GM23338 (cell line): ENCODE results near the gene PPL. TPM values are rescaled to one million over a fixed set of nuclear protein-coding genes. Genes with fewer than 3 reads are reported as not detected.

Experiments
- ATAC-seq: fragments of 200-7000 bp; cut with Tn5 transposase; 3 replicates; pipeline ENCODE4 v1.9.1; 2020
- DNase-seq: peaks from one replicate; pipeline ENCODE4 v3.0.0-alpha.2; 2015; ENCODE audit warnings: low spot score
- H2AFZ ChIP-seq: fragments of 200-600 bp; sonication (generic); 2 replicates; pipeline ENCODE4 v1.8.0; 2016; ENCODE audit warnings: antibody characterized with exemption, mild to moderate bottlenecking, moderate library complexity
- H3F3A ChIP-seq: fragments of 200-600 bp; sonication (generic); replicated peaks from 2 replicates; pipeline ENCODE4 v1.8.0; 2017; ENCODE audit warnings: antibody characterized with exemption, mixed run types, low read depth
- H3K27ac ChIP-seq: fragments of 200-600 bp; sonication (generic); 2 replicates; pipeline ENCODE4 v1.6.1; 2016; ENCODE audit warnings: low read depth
- H3K27me3 ChIP-seq: fragments of 200-600 bp; sonication (generic); 2 replicates; pipeline ENCODE4 v1.8.0; 2016; ENCODE audit warnings: mild to moderate bottlenecking, mixed run types, moderate library complexity; ENCODE audit not compliant: insufficient read depth
- H3K36me3 ChIP-seq: fragments of 200-600 bp; sonication (generic); 2 replicates; pipeline ENCODE4 v1.8.0; 2016; ENCODE audit warnings: mild to moderate bottlenecking; ENCODE audit not compliant: insufficient read depth
- H3K4me1 ChIP-seq: fragments of 200-600 bp; sonication (generic); 2 replicates; pipeline ENCODE4 v1.8.0; 2016; ENCODE audit warnings: mild to moderate bottlenecking, moderate library complexity; ENCODE audit not compliant: insufficient read depth
- H3K4me2 ChIP-seq: fragments of 200-600 bp; sonication (generic); 2 replicates; pipeline ENCODE4 v1.7.1; 2017; ENCODE audit warnings: mixed run types
- H3K4me3 ChIP-seq: fragments of 200-600 bp; sonication (generic); 2 replicates; pipeline ENCODE4 v1.6.1; 2016; ENCODE audit warnings: mixed run types
- H3K79me2 ChIP-seq: fragments of 200-600 bp; sonication (generic); replicated peaks from 2 replicates; pipeline ENCODE4 v1.8.0; 2017; ENCODE audit warnings: mild to moderate bottlenecking; ENCODE audit not compliant: insufficient read depth
- H3K9me2 ChIP-seq: fragments of 200-600 bp; sonication (generic); 2 replicates; pipeline ENCODE4 v1.8.0; 2017; ENCODE audit not compliant: insufficient read depth
- H4K20me1 ChIP-seq: fragments of 200-600 bp; sonication (generic); replicated peaks from 2 replicates; pipeline ENCODE4 v1.8.0; 2017; ENCODE audit warnings: mild to moderate bottlenecking; ENCODE audit not compliant: insufficient read depth
- H3K27ac Mint-ChIP-seq: 2 replicates; pipeline ENCODE4 v1.8.0; 2020; ENCODE audit warnings: inconsistent platforms, mild to moderate bottlenecking, moderate library complexity, mixed read lengths
- H3K27me3 Mint-ChIP-seq: 3 replicates; pipeline ENCODE4 v1.8.0; 2022; ENCODE audit warnings: low read depth, mild to moderate bottlenecking, moderate library complexity, mixed read lengths, inconsistent platforms; ENCODE audit not compliant: insufficient read depth, poor library complexity
- H3K36me3 Mint-ChIP-seq: 3 replicates; pipeline ENCODE4 v1.8.0; 2021; ENCODE audit warnings: low read depth, mild to moderate bottlenecking, inconsistent platforms, moderate library complexity, mixed read lengths
- H3K4me1 Mint-ChIP-seq: 3 replicates; pipeline ENCODE4 v1.8.0; 2020; ENCODE audit warnings: mild to moderate bottlenecking, inconsistent platforms, mixed read lengths
- H3K4me3 Mint-ChIP-seq: 3 replicates; pipeline ENCODE4 v1.8.0; 2021; ENCODE audit warnings: moderate library complexity, mild to moderate bottlenecking, inconsistent platforms, mixed read lengths
- H3K9me3 Mint-ChIP-seq: 3 replicates; pipeline ENCODE4 v1.8.0; 2020; ENCODE audit warnings: moderate library complexity, mild to moderate bottlenecking, inconsistent platforms, mixed read lengths
- CREB1 ChIP-seq: fragments of 250-450 bp; sonication (Bioruptor Pico); IDR thresholded peaks from 2 replicates; pipeline ENCODE4 v1.5.0; 2020; ENCODE audit warnings: low read depth, mild to moderate bottlenecking, moderate library complexity
- EZH2 ChIP-seq: fragments of 200-600 bp; sonication (generic); IDR thresholded peaks from one replicate; pipeline ENCODE4 v1.8.0; 2017; ENCODE audit warnings: antibody characterized with exemption, mild to moderate bottlenecking, low read depth; ENCODE audit not compliant: unreplicated experiment
- EZH2phosphoT487 ChIP-seq: fragments of 200-600 bp; sonication (generic); IDR thresholded peaks from one replicate; pipeline ENCODE4 v1.8.1; 2018; ENCODE audit warnings: antibody characterized with exemption; ENCODE audit not compliant: unreplicated experiment
- JUNB ChIP-seq: IDR thresholded peaks from one replicate; pipeline ENCODE4 v1.6.1; 2016; ENCODE audit warnings: antibody characterized with exemption; ENCODE audit not compliant: unreplicated experiment
- NANOG ChIP-seq: IDR thresholded peaks from 2 replicates; pipeline ENCODE4 v1.6.1; 2016; ENCODE audit warnings: antibody characterized with exemption, borderline replicate concordance
- POLR2AphosphoS5 ChIP-seq: IDR thresholded peaks from 2 replicates; pipeline ENCODE4 v1.6.1; 2016; ENCODE audit warnings: antibody characterized with exemption, low read depth
- REST ChIP-seq: IDR thresholded peaks from one replicate; pipeline ENCODE4 v1.6.1; 2018; ENCODE audit warnings: antibody characterized with exemption; ENCODE audit not compliant: unreplicated experiment
- STAT1 ChIP-seq: IDR thresholded peaks from one replicate; pipeline ENCODE4 v1.6.1; 2016; ENCODE audit warnings: antibody characterized with exemption; ENCODE audit not compliant: unreplicated experiment
- ZNF114 ChIP-seq: fragments of 250-450 bp; sonication (Bioruptor Pico); IDR thresholded peaks from 2 replicates; pipeline ENCODE4 v1.5.0; 2020; ENCODE audit warnings: mild to moderate bottlenecking, moderate library complexity
- ZNF331 ChIP-seq: fragments of 250-450 bp; sonication (Bioruptor Pico); IDR thresholded peaks from 2 replicates; pipeline ENCODE4 v1.5.0; 2020; ENCODE audit warnings: low read depth, mild to moderate bottlenecking, moderate library complexity
- ZNF462 ChIP-seq: fragments of 250-450 bp; sonication (Bioruptor Pico); IDR thresholded peaks from 2 replicates; pipeline ENCODE4 v1.5.0; 2020; ENCODE audit warnings: mild to moderate bottlenecking, moderate library complexity
- polyA plus RNA-seq: library from polyadenylated mRNA; unstranded; fragments of >200 nt; fragmentation: Nextera tagmentation; extraction: Ambion mirVana; gene quantifications from 2 replicates; pipeline ENCODE4 v1.2.1, GENCODE V29; 2016
- total RNA-seq: library from RNA; depleted of rRNA; stranded (reverse); fragments of >200 nt; shearing (Covaris generic); gene quantifications from 2 replicates; pipeline ENCODE4 v1.2.3, GENCODE V29; 2014
- TF ChIP-seq, protein P1 (sequence below), 2 experiments: fragments of 200-600 bp in 1 of 2; sonication (generic) in 1 of 2; conservative IDR thresholded peaks; 2 replicates each; pipeline versions ENCODE4 v1.5.1 to v1.6.1; 2016 to 2017; ENCODE audit warnings: antibody characterized with exemption in 2 of 2, low read depth in 2 of 2, mild to moderate bottlenecking in 2 of 2, moderate library complexity in 1 of 2
- TF ChIP-seq, protein P2 (sequence below): IDR thresholded peaks from 2 replicates; pipeline ENCODE4 v1.6.1; 2016; ENCODE audit warnings: antibody characterized with exemption

PPL gene
- total and polyA plus RNA-seq, 2 experiments from 2014 or later = 10.6 to 31.7 TPM

DNA sequence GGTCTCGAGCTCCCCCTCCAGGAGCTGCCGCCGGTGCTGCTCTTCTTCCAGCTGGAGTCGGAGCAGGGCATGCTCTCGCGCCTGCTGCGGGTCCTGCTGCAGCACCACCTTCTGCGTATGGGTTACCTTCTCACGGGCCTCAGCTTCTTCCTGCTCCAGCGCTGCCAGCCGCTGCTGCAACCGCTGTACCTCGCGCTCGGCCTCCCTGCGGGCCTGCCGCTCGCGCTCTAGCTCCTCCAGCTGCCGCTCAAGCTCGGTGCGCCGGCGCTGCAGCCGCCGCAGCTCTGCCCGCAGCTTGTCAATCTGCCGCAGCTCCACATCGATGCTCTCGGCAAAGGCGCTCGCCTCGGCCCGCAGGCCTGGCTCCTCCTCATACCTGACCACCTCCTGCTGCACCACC is 52.7 kb downstream of the PPL start:
- peaks cover 87% of the 10 kb centered on the region for H3K36me3 Mint-ChIP-seq
- no peak overlapping the region for H3K4me2 ChIP-seq
- H3K27ac ChIP-seq = no peak overlapping the region
- peaks cover 46% of the 10 kb centered on the region for H3K36me3 ChIP-seq
- no peaks in the 10 kb centered on the region; the same call in 2 of the 3 replicates for H3K4me1 Mint-ChIP-seq
- no peaks in the 10 kb centered on the region for H3K79me2 ChIP-seq
- no peak for ATAC-seq
- H2AFZ ChIP-seq = no peak overlapping the region
- no peak overlapping the region for H3K4me3 Mint-ChIP-seq
- no peaks in the 10 kb centered on the region for H3K4me1 ChIP-seq
- DNase-seq = no peak
- H3F3A ChIP-seq = 0 out of 2 replicates have a peak, but pooled peaks cover 7% of the 10 kb centered on the region
- H3K9me3 Mint-ChIP-seq = no peaks in the 10 kb centered on the region; the same call in 1 of the 3 replicates
- no peaks in the 10 kb centered on the region for H3K9me2 ChIP-seq
- TF ChIP-seq ZNF114 (CRISPR knock-in tag) (no peak), EZH2 (no peak), NANOG (no peak), CREB1 (CRISPR knock-in tag) (no peak), EZH2phosphoT487 (no peak), STAT1 (no peak), REST (no peak), POLR2AphosphoS5 (no peak), JUNB (no peak), ZNF331 (no peak), ZNF462 (CRISPR knock-in tag) (no peak)
- TF ChIP-seq, protein P1, sequence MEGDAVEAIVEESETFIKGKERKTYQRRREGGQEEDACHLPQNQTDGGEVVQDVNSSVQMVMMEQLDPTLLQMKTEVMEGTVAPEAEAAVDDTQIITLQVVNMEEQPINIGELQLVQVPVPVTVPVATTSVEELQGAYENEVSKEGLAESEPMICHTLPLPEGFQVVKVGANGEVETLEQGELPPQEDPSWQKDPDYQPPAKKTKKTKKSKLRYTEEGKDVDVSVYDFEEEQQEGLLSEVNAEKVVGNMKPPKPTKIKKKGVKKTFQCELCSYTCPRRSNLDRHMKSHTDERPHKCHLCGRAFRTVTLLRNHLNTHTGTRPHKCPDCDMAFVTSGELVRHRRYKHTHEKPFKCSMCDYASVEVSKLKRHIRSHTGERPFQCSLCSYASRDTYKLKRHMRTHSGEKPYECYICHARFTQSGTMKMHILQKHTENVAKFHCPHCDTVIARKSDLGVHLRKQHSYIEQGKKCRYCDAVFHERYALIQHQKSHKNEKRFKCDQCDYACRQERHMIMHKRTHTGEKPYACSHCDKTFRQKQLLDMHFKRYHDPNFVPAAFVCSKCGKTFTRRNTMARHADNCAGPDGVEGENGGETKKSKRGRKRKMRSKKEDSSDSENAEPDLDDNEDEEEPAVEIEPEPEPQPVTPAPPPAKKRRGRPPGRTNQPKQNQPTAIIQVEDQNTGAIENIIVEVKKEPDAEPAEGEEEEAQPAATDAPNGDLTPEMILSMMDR (conservative IDR thresholded peaks at IDR 0.05; ENCODE audit: low read depth in 2 of 2) = no peak
- TF ChIP-seq, protein P2, sequence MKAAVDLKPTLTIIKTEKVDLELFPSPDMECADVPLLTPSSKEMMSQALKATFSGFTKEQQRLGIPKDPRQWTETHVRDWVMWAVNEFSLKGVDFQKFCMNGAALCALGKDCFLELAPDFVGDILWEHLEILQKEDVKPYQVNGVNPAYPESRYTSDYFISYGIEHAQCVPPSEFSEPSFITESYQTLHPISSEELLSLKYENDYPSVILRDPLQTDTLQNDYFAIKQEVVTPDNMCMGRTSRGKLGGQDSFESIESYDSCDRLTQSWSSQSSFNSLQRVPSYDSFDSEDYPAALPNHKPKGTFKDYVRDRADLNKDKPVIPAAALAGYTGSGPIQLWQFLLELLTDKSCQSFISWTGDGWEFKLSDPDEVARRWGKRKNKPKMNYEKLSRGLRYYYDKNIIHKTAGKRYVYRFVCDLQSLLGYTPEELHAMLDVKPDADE = no peak
- H3K27ac Mint-ChIP-seq = no peak overlapping the region
- H3K27me3 ChIP-seq = no peaks in the 10 kb centered on the region
- H3K4me3 ChIP-seq = no peak overlapping the region
- no peaks in the 10 kb centered on the region; the same call in 1 of the 2 replicates for H4K20me1 ChIP-seq
- H3K27me3 Mint-ChIP-seq = peaks cover 9% of the 10 kb centered on the region
